Spinal cord (tissue), 10 donors: ENCODE measurements around the gene ACLY. TPM values are rescaled to one million over a fixed set of nuclear protein-coding genes. Genes with fewer than 3 reads are reported as not detected.

Experiments
- DNase-seq, 6 donors: peaks; one replicate each; pipeline versions ENCODE4 v3.0.0 to v3.0.0-alpha.2; 2013 to 2015; ENCODE audit warnings: low spot score in 6 of 6, low read depth in 4 of 6
- H3K27ac ChIP-seq: one replicate; pipeline ENCODE4 v1.5.1; 2013; ENCODE audit warnings: low read depth, low read length, control low read depth
- H3K27me3 ChIP-seq: one replicate; pipeline ENCODE4 v1.6.1; 2013; ENCODE audit warnings: low read length; ENCODE audit not compliant: control insufficient read depth, insufficient read depth
- H3K36me3 ChIP-seq: one replicate; pipeline ENCODE4 v1.6.1; 2013; ENCODE audit warnings: low read length; ENCODE audit not compliant: control insufficient read depth, insufficient read depth
- H3K4me1 ChIP-seq: one replicate; pipeline ENCODE4 v1.6.1; 2013; ENCODE audit warnings: low read length; ENCODE audit not compliant: control insufficient read depth, insufficient read depth
- H3K4me3 ChIP-seq: one replicate; pipeline ENCODE4 v1.5.1; 2013; ENCODE audit warnings: low read depth, low read length, control low read depth
- H3K9me3 ChIP-seq: one replicate; pipeline ENCODE4 v1.6.1; 2013; ENCODE audit warnings: low read length; ENCODE audit not compliant: control insufficient read depth, insufficient read depth
- WGBS: methylation state at CpG from one replicate; pipeline ENCODE4 v1.1.5; 2013; ENCODE audit warnings: missing lambda C conversion rate; ENCODE audit not compliant: insufficient coverage; 5-methylcytosine and 5-hydroxymethylcytosine counted together
- polyA plus RNA-seq, 2 donors: library from polyadenylated mRNA; unstranded; fragments of 120-200 nt; gene quantifications; one replicate each; pipeline ENCODE4 v1.2.1, GENCODE V29; 2013; ENCODE audit not compliant: insufficient read length in 2 of 2
- total RNA-seq, 2 donors: library from RNA; depleted of rRNA in 1 of 2; stranded (reverse); fragments of 120-200 nt in 1 of 2; fragments of >200 nt in 1 of 2; gene quantifications; one replicate each; pipeline versions ENCODE4 v1.2.3 to v1.2.4, GENCODE V29; 2013 to 2014
- donor health status: healthy.

ACLY gene
- total and polyA plus RNA-seq, 4 donors = 96.3 to 186 (median 163) TPM

DNA sequence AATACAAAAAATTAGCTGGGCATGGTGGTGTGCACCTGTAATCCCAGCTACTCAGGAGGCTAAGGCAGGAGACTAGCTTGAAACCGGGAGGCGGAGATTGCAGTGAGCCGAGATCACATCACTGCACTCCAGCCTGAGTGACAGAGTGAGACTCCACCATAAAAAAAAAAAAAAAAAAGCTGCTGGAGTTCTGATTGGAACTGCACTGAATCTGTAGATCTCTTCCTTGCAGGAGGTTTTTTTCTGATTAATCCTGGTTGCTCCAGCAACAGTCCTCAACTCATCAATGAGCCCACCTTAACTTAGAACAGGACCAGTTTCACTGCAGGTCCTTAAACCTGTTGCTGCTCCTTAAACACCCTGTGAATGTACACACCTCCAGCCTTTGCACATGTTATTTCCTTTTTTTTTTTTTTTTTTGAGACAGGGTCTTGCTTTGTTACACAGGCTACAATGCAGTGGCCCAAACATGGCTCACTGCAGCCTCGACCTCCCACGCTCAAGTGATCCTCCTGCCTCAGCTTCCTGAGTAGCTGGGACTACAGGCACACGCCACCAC, 10.0 kb upstream of the ACLY start:
- WGBS = 67% methylated on average over 3 of the region's 6 CpGs
- Histone ChIP-seq H3K36me3 (no peaks in the 10 kb centered on the region), H3K4me1 (peaks cover 9% of the 10 kb centered on the region), H3K4me3 (no peak overlapping the region), H3K27me3 (no peaks in the 10 kb centered on the region), H3K9me3 (no peaks in the 10 kb centered on the region), H3K27ac (no peak overlapping the region)
- DNase-seq = no peak

GRCh38 chr17:41925991-41926590, 7.3 kb upstream of the ACLY start:
- no peaks in the 10 kb centered on the region for H3K27me3 ChIP-seq
- H3K36me3 ChIP-seq = no peaks in the 10 kb centered on the region
- no peak overlapping the region for H3K4me3 ChIP-seq
- no peak for DNase-seq
- no peak overlapping the region for H3K27ac ChIP-seq
- H3K9me3 ChIP-seq = no peaks in the 10 kb centered on the region
- 82% methylated on average over 2 of the region's 7 CpGs for whole genome bisulfite sequencing
- H3K4me1 ChIP-seq = peaks cover 5% of the 10 kb centered on the region

- Histone ChIP-seq H3K27ac (no peak overlapping the region), H3K27me3 (no peaks in the 10 kb centered on the region), H3K9me3 (no peaks in the 10 kb centered on the region), H3K4me3 (no peak overlapping the region), H3K4me1 (peaks cover 33% of the 10 kb centered on the region), H3K36me3 (peaks cover 4% of the 10 kb centered on the region)
- no peak for DNase-seq
- WGBS = 88% methylated on average over 3 of the region's 5 CpGs
These were observed 1.8 kb upstream of the ACLY start for GRCh38 chr17:41920580-41920955.

- peak in 2 of 6 donors; percentile 17 to 24 for DNase-seq
- 60% methylated on average over 4 of the region's 7 CpGs for WGBS
- Histone ChIP-seq H3K9me3 (no peaks in the 10 kb centered on the region), H3K4me1 (peaks cover 38% of the 10 kb centered on the region), H3K36me3 (peaks cover 9% of the 10 kb centered on the region), H3K4me3 (no peak overlapping the region), H3K27ac (no peak overlapping the region), H3K27me3 (no peaks in the 10 kb centered on the region)
These were observed 1.3 kb upstream of the ACLY start for GRCh38 chr17:41919840-41920579.

DNA sequence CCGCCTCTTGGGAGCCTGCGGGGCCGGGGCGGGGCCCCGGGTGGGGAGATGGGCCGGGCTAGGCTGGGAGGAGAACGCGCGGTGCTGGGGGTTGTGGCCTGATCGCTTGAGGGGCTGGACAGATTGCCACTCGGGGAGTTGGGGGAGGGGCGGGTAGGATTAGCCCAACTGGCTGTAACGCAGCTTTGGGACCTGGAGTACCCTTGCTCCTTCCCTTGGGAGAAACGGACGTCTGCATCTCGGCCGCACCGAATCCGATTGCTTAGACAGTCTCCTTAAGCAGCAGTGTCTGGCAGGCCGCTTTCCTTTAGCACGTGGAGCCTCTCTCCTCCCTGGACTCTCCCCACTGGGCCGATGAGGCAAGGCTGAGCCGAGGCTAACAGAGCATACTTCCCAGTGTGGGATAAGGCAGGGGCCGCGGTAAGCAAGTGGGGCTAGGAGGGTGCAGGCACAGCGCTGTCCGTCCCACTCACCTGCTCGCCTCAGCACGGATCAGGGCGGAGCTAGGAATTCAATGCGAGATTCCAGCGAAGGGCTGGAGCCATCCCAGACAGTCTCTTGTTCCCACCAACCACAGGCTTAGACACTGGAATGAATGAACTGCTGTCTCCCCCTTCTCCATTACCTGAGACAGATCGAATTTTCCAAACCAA, 540 bp upstream of the ACLY start:
- under 1% methylated on average over 27 of the region's 33 CpGs for WGBS
- Histone ChIP-seq H3K36me3 (peaks cover 9% of the 10 kb centered on the region), H3K4me1 (peaks cover 43% of the 10 kb centered on the region), H3K9me3 (no peaks in the 10 kb centered on the region), H3K27ac (peak overlapping the region; percentile 69), H3K4me3 (peak overlapping the region; percentile 100), H3K27me3 (no peaks in the 10 kb centered on the region)
- peak in 3 of 6 donors; percentile 29 to 89 (median 58) for DNase-seq

DNA sequence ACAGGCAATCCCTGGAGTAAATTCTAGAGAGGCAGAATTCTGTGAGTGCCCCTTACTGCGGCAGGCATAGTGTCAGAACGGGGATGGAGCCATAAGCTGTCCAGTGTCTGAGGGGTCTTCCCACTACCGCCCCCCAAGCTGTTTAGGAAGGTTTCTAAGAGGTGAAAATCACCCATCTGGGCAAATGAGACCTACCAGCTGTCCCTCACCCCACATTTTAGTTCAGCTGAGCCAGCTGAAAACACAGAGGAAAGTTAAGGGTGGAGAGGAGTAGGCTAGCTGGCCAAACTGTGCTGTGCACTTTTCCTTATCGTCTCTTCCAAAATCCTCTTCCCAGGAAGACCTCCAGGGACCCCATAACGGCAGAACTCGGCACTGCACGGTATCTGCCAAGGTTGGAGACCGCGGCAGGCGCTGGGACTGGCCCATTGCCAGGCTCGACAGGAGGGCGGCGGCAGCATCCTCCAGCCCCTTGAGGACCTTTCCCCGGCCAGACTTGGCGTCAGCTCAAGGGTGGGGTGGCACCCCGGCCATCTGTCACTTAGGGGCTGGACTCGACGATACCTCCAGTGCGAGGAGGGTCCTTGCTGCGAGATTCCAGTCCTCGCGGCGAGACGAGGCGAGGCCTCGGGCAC, 955 bp downstream of the ACLY start:
- Histone ChIP-seq H3K4me1 (peaks cover 44% of the 10 kb centered on the region), H3K9me3 (no peaks in the 10 kb centered on the region), H3K36me3 (peaks cover 16% of the 10 kb centered on the region), H3K4me3 (peak overlapping the region; percentile 100), H3K27me3 (no peaks in the 10 kb centered on the region), H3K27ac (peak overlapping the region; percentile 96)
- DNase-seq = peak in 3 of 6 donors; percentile 20 to 79 (median 71)
- WGBS = 0% methylated on average over 22 of the region's 26 CpGs

GRCh38 chr17:41917192-41917591, 1.6 kb downstream of the ACLY start:
- Histone ChIP-seq H3K9me3 (no peaks in the 10 kb centered on the region), H3K4me3 (peak overlapping the region; percentile 100), H3K27ac (peak overlapping the region; percentile 96), H3K36me3 (peaks cover 20% of the 10 kb centered on the region), H3K27me3 (no peaks in the 10 kb centered on the region), H3K4me1 (peaks cover 44% of the 10 kb centered on the region)
- WGBS = 17% methylated on average over 2 of the region's 4 CpGs
- peak in 4 of 6 donors; percentile 38 to 88 (median 70) for DNase-seq

- H3K9me3 ChIP-seq = no peaks in the 10 kb centered on the region
- peaks cover 36% of the 10 kb centered on the region for H3K36me3 ChIP-seq
- no peaks in the 10 kb centered on the region for H3K27me3 ChIP-seq
- H3K4me1 ChIP-seq = peaks cover 44% of the 10 kb centered on the region
- DNase-seq = no peak
- no peak overlapping the region for H3K4me3 ChIP-seq
- H3K27ac ChIP-seq = no peak overlapping the region
- WGBS = no CpG with 5 or more reads among the region's 2 CpGs
These were observed 3.2 kb downstream of the ACLY start for GRCh38 chr17:41915566-41915965.

DNA sequence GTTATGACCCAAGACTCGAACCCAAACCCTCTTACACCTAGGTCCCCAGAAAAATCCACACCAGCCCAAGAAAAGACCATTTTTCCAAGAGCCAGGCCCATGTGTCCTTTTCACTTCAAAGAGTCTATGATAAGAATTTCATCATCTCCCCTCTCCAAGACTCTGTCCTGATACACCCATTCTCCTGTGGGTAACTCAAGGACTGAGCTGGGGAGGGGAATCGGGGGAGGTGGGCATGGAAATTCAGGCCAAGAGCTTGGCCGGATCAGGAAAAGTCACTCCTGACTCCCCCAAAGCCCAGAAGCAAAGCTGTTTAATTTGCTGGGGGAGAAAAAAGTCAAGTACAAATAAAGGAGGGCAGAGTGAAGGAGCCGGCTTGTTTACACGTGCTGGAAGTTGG, 3.7 kb downstream of the ACLY start:
- Histone ChIP-seq H3K36me3 (peaks cover 41% of the 10 kb centered on the region), H3K27me3 (no peaks in the 10 kb centered on the region), H3K4me3 (no peak overlapping the region), H3K27ac (no peak overlapping the region), H3K4me1 (peaks cover 43% of the 10 kb centered on the region), H3K9me3 (no peaks in the 10 kb centered on the region)
- DNase-seq = no peak
- WGBS = 16% methylated on average over 2 of the region's 5 CpGs
